LNCAP (cell line): Measurements from ENCODE around the gene OR4X2.

Source experiments
- TF ChIP-seq, protein P1 (sequence below): fragments of 450-650 bp; IDR thresholded peaks from 2 replicates; pipeline ENCODE4 v1.5.1; 2017; ENCODE audit warnings: mild to moderate bottlenecking

Gene OR4X2

DNA sequence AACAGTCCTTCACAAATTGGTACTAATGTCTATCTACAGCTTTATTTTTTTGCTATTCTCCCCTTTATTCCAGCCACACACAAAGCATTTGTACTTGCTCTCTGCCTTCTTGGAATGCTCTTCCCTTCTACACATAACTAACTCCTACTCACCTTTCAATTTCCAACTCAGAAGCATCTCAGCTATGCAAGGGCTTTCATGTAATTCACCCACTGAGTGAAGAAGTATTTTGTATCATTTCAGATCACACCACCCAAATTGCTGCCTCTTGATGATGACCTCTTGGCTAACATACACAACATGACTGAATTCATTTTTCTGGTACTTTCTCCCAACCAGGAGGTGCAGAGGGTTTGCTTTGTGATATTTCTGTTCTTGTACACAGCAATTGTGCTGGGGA lies at the start of gene OR4X2:
OR4X2 (plus strand) TSS at position 301 of the 400 bp plus-strand sequence; CDS start at position 301, 0 bp downstream.
- TF ChIP-seq, protein P1, sequence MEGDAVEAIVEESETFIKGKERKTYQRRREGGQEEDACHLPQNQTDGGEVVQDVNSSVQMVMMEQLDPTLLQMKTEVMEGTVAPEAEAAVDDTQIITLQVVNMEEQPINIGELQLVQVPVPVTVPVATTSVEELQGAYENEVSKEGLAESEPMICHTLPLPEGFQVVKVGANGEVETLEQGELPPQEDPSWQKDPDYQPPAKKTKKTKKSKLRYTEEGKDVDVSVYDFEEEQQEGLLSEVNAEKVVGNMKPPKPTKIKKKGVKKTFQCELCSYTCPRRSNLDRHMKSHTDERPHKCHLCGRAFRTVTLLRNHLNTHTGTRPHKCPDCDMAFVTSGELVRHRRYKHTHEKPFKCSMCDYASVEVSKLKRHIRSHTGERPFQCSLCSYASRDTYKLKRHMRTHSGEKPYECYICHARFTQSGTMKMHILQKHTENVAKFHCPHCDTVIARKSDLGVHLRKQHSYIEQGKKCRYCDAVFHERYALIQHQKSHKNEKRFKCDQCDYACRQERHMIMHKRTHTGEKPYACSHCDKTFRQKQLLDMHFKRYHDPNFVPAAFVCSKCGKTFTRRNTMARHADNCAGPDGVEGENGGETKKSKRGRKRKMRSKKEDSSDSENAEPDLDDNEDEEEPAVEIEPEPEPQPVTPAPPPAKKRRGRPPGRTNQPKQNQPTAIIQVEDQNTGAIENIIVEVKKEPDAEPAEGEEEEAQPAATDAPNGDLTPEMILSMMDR, result no peak

DNA sequence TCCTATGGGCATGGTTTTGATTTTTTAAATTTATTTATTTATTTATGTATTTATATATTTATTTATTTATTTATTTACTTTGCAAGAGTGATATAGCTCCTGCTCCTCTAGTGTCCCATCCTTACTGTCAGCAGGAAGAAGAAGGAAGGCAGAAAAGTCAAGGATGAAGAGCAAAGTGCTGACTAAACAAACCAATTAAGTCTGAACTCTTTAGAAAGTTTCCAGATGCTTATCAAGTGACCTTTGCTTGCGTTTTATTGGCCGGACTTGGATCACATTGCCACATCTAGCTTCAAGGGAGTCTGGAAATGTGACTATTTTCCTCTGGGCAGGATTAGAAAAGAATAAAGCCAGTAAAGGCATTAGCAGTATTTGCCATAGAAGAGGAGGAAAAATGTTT lies 37.0 kb upstream of the OR4X2 start:
- TF ChIP-seq, protein P1, result no peak

DNA sequence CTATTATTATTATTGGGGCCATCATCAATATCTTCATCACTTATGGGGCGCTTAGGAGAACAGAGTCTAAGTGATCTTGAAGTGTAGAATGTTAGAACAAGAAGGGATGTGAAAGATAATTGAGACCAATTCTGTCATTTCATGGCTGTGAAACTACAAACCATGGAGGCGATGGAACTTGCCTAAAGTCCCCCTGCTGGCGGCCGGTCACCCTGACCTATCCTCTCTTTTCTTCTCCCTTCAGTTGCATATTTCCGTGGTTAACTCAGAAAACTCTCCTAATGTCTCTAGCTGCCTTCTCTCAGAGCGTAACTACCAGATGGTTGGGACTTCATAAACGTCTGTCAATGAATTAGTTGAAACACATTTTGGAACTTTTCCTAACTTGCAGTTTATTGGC lies 34.9 kb upstream of the OR4X2 start:
- TF ChIP-seq, protein P1, result 0 out of 2 replicates have a peak, but pooled peaks have one; percentile 15

GRCh38 chr11:48216510-48216909 lies 28.4 kb upstream of the OR4X2 start, which contains the start of gene OR4B1:
TSS of gene OR4B1 (plus strand) at chr11:48216810. CDS start at chr11:48216810, 0 bp downstream.
- TF ChIP-seq, protein P1, result no peak

DNA sequence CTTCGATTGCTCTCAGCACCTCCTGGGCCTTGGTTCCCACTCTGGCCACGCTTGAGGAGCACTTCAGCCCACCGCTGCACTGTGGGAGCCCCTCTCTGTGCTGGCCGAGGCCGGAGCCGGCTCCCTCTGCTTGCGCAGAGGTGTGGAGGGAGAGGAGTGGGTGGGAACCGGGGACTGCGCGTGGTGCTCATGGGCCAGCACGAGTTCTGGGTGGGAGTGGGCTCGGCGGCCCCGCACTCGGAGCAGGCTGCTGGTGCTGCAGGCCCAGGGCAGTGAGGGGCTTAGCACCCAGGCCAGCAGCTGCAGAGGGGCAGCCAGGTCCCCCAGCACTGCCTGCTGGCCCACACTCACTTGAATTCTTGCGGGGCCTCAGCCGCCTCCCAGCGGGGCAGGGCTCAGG lies 16.1 kb upstream of the OR4X2 start:
- TF ChIP-seq, protein P1, result no peak

GRCh38 chr11:48237727-48238126 lies 7.2 kb upstream of the OR4X2 start:
- TF ChIP-seq, protein P1, result no peak

DNA sequence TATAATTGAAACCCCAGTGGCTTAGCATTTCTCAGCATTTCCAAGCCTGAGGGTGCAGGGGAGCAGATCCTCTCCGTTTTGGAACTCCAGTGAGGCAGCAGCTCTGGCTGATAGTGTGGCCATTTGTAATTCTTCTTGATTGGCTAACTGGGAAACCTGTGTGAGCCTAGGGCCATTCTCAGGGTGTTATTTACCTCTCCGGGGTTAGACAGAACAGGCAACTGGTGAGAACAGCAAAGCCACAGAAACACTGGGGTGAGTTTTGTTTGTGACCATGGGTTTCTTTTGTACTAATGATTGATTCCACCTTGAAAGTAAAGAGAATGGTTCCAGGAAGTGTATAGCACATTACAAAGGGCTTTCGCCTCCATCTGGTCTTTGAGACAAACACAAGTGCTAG lies 2.4 kb upstream of the OR4X2 start:
- TF ChIP-seq, protein P1, result no peak

- TF ChIP-seq, protein P1, result no peak
Measured at GRCh38 chr11:48248902-48249301, 4.0 kb downstream of the OR4X2 start.
